ENCODE measurements around the gene MEGF11. TPM values are rescaled to one million over a fixed set of nuclear protein-coding genes. Genes with fewer than 3 reads are reported as not detected.

Gene MEGF11
- polyA plus RNA-seq, 1 of the 3 experiments (the other 2 are of a cell fraction): not detected

DNA sequence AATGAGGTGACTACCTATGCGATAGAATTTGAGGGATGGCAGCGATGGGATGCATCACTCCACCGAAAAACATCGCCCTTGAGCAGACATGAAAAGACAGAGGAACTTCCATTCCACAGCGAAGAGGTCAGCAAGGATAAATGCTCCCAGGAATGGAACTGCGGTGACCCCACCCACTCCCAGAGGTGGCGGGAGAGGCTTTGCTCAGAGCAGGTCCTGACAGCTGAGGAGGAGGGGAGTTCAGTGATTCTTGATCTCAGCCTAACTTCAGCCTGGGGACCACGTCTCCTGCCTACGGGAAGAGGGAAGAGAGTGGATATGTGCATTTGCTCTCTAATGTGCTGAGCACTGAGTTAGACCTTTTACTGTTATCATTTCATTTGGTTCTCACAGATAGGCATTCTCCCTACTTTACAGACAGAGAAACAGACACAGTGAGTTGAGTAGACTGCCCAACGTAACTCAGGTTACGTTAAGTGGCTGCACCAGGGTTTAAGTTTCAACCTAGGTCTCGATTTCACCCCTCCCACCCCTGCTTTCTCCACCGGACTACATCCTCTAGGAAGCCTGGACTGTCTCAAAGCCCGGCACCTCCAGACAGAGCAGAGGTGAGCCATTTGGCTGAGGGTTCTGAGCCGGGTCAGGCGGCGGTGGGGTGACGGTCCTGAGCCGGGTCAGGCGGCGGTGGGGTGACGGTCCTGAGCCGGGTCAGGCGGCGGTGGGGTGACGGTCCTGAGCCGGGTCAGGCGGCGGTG is 214.3 kb downstream of the MEGF11 start:
- H3K9me3 ChIP-seq: no peaks in the 10 kb centered on the region
- peaks cover 0 to 21% of the 10 kb centered on the region in 2 experiments; a peak in 1 of 4 replicates for H3K4me1 ChIP-seq (ENCODE audit: control insufficient read depth in 1 of 2, insufficient read depth in 2 of 2, low read depth in 1 of 2, low read length in 1 of 2)
- no peak overlapping the region for H3K9ac ChIP-seq
- H2AFZ ChIP-seq (ENCODE audit: low read depth): no peak overlapping the region
- H3K4me2 ChIP-seq: no peak overlapping the region
- H3F3A ChIP-seq (replicated peaks; ENCODE audit: insufficient read depth): no peaks in the 10 kb centered on the region
- H3K27ac ChIP-seq (ENCODE audit: low read depth in 2 of 2, low read length in 1 of 2): no peak overlapping the region
- no peak for DNase-seq
- no peak for TF ChIP-seq MEF2A (IDR thresholded peaks at IDR 0.05; ENCODE audit: borderline replicate concordance, low read depth)
- no peak for TF ChIP-seq RXRA (IDR thresholded peaks at IDR 0.05; ENCODE audit: borderline replicate concordance, low read depth)
- no peak for TF ChIP-seq NFIC (IDR thresholded peaks at IDR 0.05; ENCODE audit: borderline replicate concordance)
- TF ChIP-seq TAF1 (IDR thresholded peaks at IDR 0.05; ENCODE audit: borderline replicate concordance, low read depth, low read length): no peak
- no peak for TF ChIP-seq FOSL2 (IDR thresholded peaks at IDR 0.05; ENCODE audit: borderline replicate concordance, low read depth)
- no peak for TF ChIP-seq TCF12 (IDR thresholded peaks at IDR 0.05)
- TF ChIP-seq SIN3A (IDR thresholded peaks at IDR 0.05; ENCODE audit: borderline replicate concordance, low read depth, low read length): no peak
- no peak for TF ChIP-seq RCOR1 (IDR thresholded peaks at IDR 0.05; ENCODE audit: low read length)
- no peak for TF ChIP-seq CHD2 (IDR thresholded peaks at IDR 0.05; ENCODE audit: low read length, partially characterized antibody)
- TF ChIP-seq FOXM1 (IDR thresholded peaks at IDR 0.05; ENCODE audit: low read depth): no peak
- TF ChIP-seq RFX5 (IDR thresholded peaks at IDR 0.05; ENCODE audit: low read length): no peak
- TF ChIP-seq, protein P1, sequence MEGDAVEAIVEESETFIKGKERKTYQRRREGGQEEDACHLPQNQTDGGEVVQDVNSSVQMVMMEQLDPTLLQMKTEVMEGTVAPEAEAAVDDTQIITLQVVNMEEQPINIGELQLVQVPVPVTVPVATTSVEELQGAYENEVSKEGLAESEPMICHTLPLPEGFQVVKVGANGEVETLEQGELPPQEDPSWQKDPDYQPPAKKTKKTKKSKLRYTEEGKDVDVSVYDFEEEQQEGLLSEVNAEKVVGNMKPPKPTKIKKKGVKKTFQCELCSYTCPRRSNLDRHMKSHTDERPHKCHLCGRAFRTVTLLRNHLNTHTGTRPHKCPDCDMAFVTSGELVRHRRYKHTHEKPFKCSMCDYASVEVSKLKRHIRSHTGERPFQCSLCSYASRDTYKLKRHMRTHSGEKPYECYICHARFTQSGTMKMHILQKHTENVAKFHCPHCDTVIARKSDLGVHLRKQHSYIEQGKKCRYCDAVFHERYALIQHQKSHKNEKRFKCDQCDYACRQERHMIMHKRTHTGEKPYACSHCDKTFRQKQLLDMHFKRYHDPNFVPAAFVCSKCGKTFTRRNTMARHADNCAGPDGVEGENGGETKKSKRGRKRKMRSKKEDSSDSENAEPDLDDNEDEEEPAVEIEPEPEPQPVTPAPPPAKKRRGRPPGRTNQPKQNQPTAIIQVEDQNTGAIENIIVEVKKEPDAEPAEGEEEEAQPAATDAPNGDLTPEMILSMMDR (IDR thresholded peaks at IDR 0.05): no peak
- no peak for TF ChIP-seq SMC3 (IDR thresholded peaks at IDR 0.05; ENCODE audit: low read depth, low read length)
- TF ChIP-seq TEAD4 (IDR thresholded peaks at IDR 0.05; ENCODE audit: borderline replicate concordance, insufficient read depth): no peak
- TF ChIP-seq, protein P2, sequence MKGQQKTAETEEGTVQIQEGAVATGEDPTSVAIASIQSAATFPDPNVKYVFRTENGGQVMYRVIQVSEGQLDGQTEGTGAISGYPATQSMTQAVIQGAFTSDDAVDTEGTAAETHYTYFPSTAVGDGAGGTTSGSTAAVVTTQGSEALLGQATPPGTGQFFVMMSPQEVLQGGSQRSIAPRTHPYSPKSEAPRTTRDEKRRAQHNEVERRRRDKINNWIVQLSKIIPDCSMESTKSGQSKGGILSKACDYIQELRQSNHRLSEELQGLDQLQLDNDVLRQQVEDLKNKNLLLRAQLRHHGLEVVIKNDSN (IDR thresholded peaks at IDR 0.05; ENCODE audit: borderline replicate concordance, low read depth): no peak
- TF ChIP-seq, protein P3, sequence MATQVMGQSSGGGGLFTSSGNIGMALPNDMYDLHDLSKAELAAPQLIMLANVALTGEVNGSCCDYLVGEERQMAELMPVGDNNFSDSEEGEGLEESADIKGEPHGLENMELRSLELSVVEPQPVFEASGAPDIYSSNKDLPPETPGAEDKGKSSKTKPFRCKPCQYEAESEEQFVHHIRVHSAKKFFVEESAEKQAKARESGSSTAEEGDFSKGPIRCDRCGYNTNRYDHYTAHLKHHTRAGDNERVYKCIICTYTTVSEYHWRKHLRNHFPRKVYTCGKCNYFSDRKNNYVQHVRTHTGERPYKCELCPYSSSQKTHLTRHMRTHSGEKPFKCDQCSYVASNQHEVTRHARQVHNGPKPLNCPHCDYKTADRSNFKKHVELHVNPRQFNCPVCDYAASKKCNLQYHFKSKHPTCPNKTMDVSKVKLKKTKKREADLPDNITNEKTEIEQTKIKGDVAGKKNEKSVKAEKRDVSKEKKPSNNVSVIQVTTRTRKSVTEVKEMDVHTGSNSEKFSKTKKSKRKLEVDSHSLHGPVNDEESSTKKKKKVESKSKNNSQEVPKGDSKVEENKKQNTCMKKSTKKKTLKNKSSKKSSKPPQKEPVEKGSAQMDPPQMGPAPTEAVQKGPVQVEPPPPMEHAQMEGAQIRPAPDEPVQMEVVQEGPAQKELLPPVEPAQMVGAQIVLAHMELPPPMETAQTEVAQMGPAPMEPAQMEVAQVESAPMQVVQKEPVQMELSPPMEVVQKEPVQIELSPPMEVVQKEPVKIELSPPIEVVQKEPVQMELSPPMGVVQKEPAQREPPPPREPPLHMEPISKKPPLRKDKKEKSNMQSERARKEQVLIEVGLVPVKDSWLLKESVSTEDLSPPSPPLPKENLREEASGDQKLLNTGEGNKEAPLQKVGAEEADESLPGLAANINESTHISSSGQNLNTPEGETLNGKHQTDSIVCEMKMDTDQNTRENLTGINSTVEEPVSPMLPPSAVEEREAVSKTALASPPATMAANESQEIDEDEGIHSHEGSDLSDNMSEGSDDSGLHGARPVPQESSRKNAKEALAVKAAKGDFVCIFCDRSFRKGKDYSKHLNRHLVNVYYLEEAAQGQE (IDR thresholded peaks at IDR 0.05; ENCODE audit: low read depth, low read length): no peak
- no peak for TF ChIP-seq NRF1 (IDR thresholded peaks at IDR 0.05; ENCODE audit: low read depth, low read length)
- H4K20me1 ChIP-seq (ENCODE audit: insufficient read depth): no peaks in the 10 kb centered on the region
- no peak overlapping the region for H3K4me3 ChIP-seq (ENCODE audit: low read depth in 2 of 2, low read length in 1 of 2)
- ChIA-PET POLR2A (no interaction called here), CTCF (no interaction called here)
- H3K27me3 ChIP-seq (ENCODE audit: insufficient read depth): peaks cover 13% of the 10 kb centered on the region; the same call in 1 of the 2 replicates
- H3K36me3 ChIP-seq (replicated peaks in 1 of 2; ENCODE audit: control insufficient read depth in 1 of 2, insufficient read depth in 2 of 2, low read length in 1 of 2): no peaks in the 10 kb centered on the region
- no peaks in the 10 kb centered on the region for H3K79me2 ChIP-seq (ENCODE audit: insufficient read depth)
- 80% methylated on average over 13 of the region's 29 CpGs for WGBS (ENCODE audit: low lambda C conversion rate)
- no peaks in the 10 kb centered on the region for H3K9me2 ChIP-seq
